Activated naive CD4-positive, alpha-beta T cell treated with anti-CD3 and anti-CD28 coated beads for 36 hours (primary cell): ENCODE measurements around the gene OSBPL5. TPM values are rescaled to one million over a fixed set of nuclear protein-coding genes. Genes with fewer than 3 reads are reported as not detected.

Experiments
- CTCF ChIA-PET: fragments of 350-600 bp; sonication (Branson Sonifier 250); formaldehyde crosslinking; loops from one replicate; lab custom pipeline; 2021; ENCODE audit warnings: antibody characterized with exemption; lab: Charles Lee
- DNase-seq: peaks from one replicate; pipeline ENCODE4 v3.0.0-alpha.2; 2020
- H3K27ac Mint-ChIP-seq: one replicate; pipeline ENCODE4 v1.8.0; 2021; ENCODE audit warnings: mild to moderate bottlenecking, mixed read lengths
- H3K27me3 Mint-ChIP-seq: one replicate; pipeline ENCODE4 v1.8.0; 2021; ENCODE audit warnings: low read depth, mixed read lengths
- H3K36me3 Mint-ChIP-seq: one replicate; pipeline ENCODE4 v1.8.0; 2021; ENCODE audit warnings: low read depth, mixed read lengths
- H3K4me1 Mint-ChIP-seq: one replicate; pipeline ENCODE4 v1.8.0; 2021; ENCODE audit warnings: low read depth, mixed read lengths
- H3K4me3 Mint-ChIP-seq: one replicate; pipeline ENCODE4 v1.8.0; 2021; ENCODE audit warnings: mild to moderate bottlenecking, moderate library complexity, mixed read lengths
- H3K9me3 Mint-ChIP-seq: one replicate; pipeline ENCODE4 v1.8.0; 2021; ENCODE audit warnings: mixed read lengths
- intact Hi-C: fragments of 100-400 bp; cut with micrococcal nuclease; formaldehyde crosslinking; loops from one replicate; pipeline ENCODE4 v1.15.1; 2023
- total RNA-seq, 2 experiments: library from RNA; stranded (reverse); gene quantifications; one replicate each; pipeline ENCODE4 v1.2.3, GENCODE V29; 2021

The OSBPL5 gene
- total RNA-seq, 2 experiments from 2014 or later: 3.5 to 3.9 TPM

- Mint-ChIP-seq H3K36me3 (no peaks in the 10 kb centered on the region), H3K4me1 (no peaks in the 10 kb centered on the region), H3K9me3 (no peaks in the 10 kb centered on the region), H3K27me3 (no peaks in the 10 kb centered on the region), H3K4me3 (no peak overlapping the region), H3K27ac (no peak overlapping the region)
- CTCF ChIA-PET: no interaction called here
- DNase-seq: no peak
- intact Hi-C loops: no loop called here
Measured at GRCh38 chr11:3147257-3147619, 17.9 kb downstream of the OSBPL5 start.

GRCh38 chr11:3146612-3147256, 18.4 kb downstream of the OSBPL5 start:
- H3K27ac Mint-ChIP-seq: no peak overlapping the region
- H3K36me3 Mint-ChIP-seq: no peaks in the 10 kb centered on the region
- no peak for DNase-seq
- CTCF ChIA-PET: no interaction called here
- intact Hi-C loops: no loop called here
- no peaks in the 10 kb centered on the region for H3K9me3 Mint-ChIP-seq
- H3K27me3 Mint-ChIP-seq: no peaks in the 10 kb centered on the region
- no peaks in the 10 kb centered on the region for H3K4me1 Mint-ChIP-seq
- H3K4me3 Mint-ChIP-seq: no peak overlapping the region

GRCh38 chr11:3145206-3145520, 19.9 kb downstream of the OSBPL5 start:
- intact Hi-C loops: no loop called here
- Mint-ChIP-seq H3K27me3 (no peaks in the 10 kb centered on the region), H3K4me1 (no peaks in the 10 kb centered on the region), H3K4me3 (no peak overlapping the region), H3K27ac (no peak overlapping the region), H3K9me3 (no peaks in the 10 kb centered on the region), H3K36me3 (no peaks in the 10 kb centered on the region)
- CTCF ChIA-PET: no interaction called here
- DNase-seq: no peak

- H3K4me3 Mint-ChIP-seq: no peak overlapping the region
- H3K4me1 Mint-ChIP-seq: no peaks in the 10 kb centered on the region
- intact Hi-C loops: no loop called here
- H3K9me3 Mint-ChIP-seq: no peaks in the 10 kb centered on the region
- CTCF ChIA-PET: no interaction called here
- H3K27me3 Mint-ChIP-seq: no peaks in the 10 kb centered on the region
- no peak for DNase-seq
- H3K27ac Mint-ChIP-seq: no peak overlapping the region
- H3K36me3 Mint-ChIP-seq: no peaks in the 10 kb centered on the region
Measured at GRCh38 chr11:3144296-3145205, 20.6 kb downstream of the OSBPL5 start.

GRCh38 chr11:3143136-3143880, 21.8 kb downstream of the OSBPL5 start:
- H3K27me3 Mint-ChIP-seq: no peaks in the 10 kb centered on the region

GRCh38 chr11:3140291-3140603, 24.9 kb downstream of the OSBPL5 start:
- no peaks in the 10 kb centered on the region for H3K9me3 Mint-ChIP-seq
- no peaks in the 10 kb centered on the region for H3K36me3 Mint-ChIP-seq
- H3K27ac Mint-ChIP-seq: no peak overlapping the region
- no peaks in the 10 kb centered on the region for H3K4me1 Mint-ChIP-seq
- CTCF ChIA-PET: no interaction called here
- intact Hi-C loops: no loop called here
- no peaks in the 10 kb centered on the region for H3K27me3 Mint-ChIP-seq
- DNase-seq: no peak
- H3K4me3 Mint-ChIP-seq: no peak overlapping the region

More at GRCh38 chr11:3143136-3143880, 21.8 kb downstream of the OSBPL5 start:
- H3K4me3 Mint-ChIP-seq: no peak overlapping the region
- no peaks in the 10 kb centered on the region for H3K9me3 Mint-ChIP-seq
- CTCF ChIA-PET: no interaction called here
- H3K36me3 Mint-ChIP-seq: no peaks in the 10 kb centered on the region
- no peak for DNase-seq
- H3K4me1 Mint-ChIP-seq: no peaks in the 10 kb centered on the region
- H3K27ac Mint-ChIP-seq: no peak overlapping the region
- intact Hi-C loops: no loop called here

- no peak overlapping the region for H3K4me3 Mint-ChIP-seq
- no peak overlapping the region for H3K27ac Mint-ChIP-seq
- no peaks in the 10 kb centered on the region for H3K36me3 Mint-ChIP-seq
- no peaks in the 10 kb centered on the region for H3K4me1 Mint-ChIP-seq
- intact Hi-C loops: no loop called here
- CTCF ChIA-PET: no interaction called here
- DNase-seq: no peak
- H3K9me3 Mint-ChIP-seq: no peaks in the 10 kb centered on the region
- no peaks in the 10 kb centered on the region for H3K27me3 Mint-ChIP-seq
Measured at GRCh38 chr11:3139481-3140290, 25.4 kb downstream of the OSBPL5 start.

- Mint-ChIP-seq H3K4me3 (no peak overlapping the region), H3K4me1 (no peaks in the 10 kb centered on the region), H3K27me3 (no peaks in the 10 kb centered on the region), H3K9me3 (no peaks in the 10 kb centered on the region), H3K36me3 (no peaks in the 10 kb centered on the region), H3K27ac (no peak overlapping the region)
- intact Hi-C loops: no loop called here
- CTCF ChIA-PET: no interaction called here
- DNase-seq: no peak
Measured at GRCh38 chr11:3139086-3139440, 26.0 kb downstream of the OSBPL5 start.

GRCh38 chr11:3138178-3139085, 26.7 kb downstream of the OSBPL5 start:
- Mint-ChIP-seq H3K4me1 (no peaks in the 10 kb centered on the region), H3K27me3 (no peaks in the 10 kb centered on the region), H3K4me3 (no peak overlapping the region), H3K27ac (no peak overlapping the region), H3K36me3 (no peaks in the 10 kb centered on the region), H3K9me3 (no peaks in the 10 kb centered on the region)
- CTCF ChIA-PET: no interaction called here
- intact Hi-C loops: no loop called here
- DNase-seq: no peak

- intact Hi-C loops: no loop called here
- H3K9me3 Mint-ChIP-seq: no peaks in the 10 kb centered on the region
- DNase-seq: no peak
- H3K4me1 Mint-ChIP-seq: no peaks in the 10 kb centered on the region
- no peak overlapping the region for H3K4me3 Mint-ChIP-seq
- no peaks in the 10 kb centered on the region for H3K36me3 Mint-ChIP-seq
- CTCF ChIA-PET: no interaction called here
- no peak overlapping the region for H3K27ac Mint-ChIP-seq
- H3K27me3 Mint-ChIP-seq: no peaks in the 10 kb centered on the region
Measured at GRCh38 chr11:3137486-3138177, 27.5 kb downstream of the OSBPL5 start.
